HT1080 (cell line): Measurements from ENCODE around the gene AQP12B. TPM values are rescaled to one million over a fixed set of nuclear protein-coding genes. Genes with fewer than 3 reads are reported as not detected.

Experiments used
- DNase-seq: peaks from one replicate; pipeline ENCODE4 v3.0.0-alpha.2; 2015; ENCODE audit warnings: low read depth
- total RNA-seq: library from RNA; depleted of rRNA; stranded (reverse); fragments of >200 nt; shearing (Covaris generic); gene quantifications from 2 replicates; pipeline ENCODE4 v1.2.3, GENCODE V29; 2014

AQP12B gene
- total RNA-seq, 1 experiment from 2014 or later = not detected

DNA sequence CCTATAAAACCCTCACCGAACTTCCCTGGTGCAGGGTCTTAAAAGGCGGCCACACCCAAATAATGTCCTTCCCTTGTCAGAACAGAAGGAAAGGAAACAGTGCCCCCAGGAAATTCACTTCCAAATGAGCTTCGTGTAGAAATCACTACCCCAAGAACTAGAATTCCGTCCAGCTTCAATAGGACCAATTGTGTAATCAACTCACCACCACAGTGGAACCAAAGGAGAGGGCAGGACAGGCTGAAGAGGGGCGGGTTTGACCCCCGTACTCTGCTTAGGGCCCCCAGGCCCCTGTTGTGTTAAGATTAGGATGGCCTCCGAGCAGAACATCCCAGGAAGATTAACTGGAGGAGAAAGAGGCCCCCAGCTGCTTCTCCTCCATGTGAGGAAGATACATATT is 33.4 kb downstream of the AQP12B start:
- DNase-seq = no peak

- DNase-seq = no peak
These were observed 33.9 kb downstream of the AQP12B start for GRCh38 chr2:240648650-240649275.

DNA sequence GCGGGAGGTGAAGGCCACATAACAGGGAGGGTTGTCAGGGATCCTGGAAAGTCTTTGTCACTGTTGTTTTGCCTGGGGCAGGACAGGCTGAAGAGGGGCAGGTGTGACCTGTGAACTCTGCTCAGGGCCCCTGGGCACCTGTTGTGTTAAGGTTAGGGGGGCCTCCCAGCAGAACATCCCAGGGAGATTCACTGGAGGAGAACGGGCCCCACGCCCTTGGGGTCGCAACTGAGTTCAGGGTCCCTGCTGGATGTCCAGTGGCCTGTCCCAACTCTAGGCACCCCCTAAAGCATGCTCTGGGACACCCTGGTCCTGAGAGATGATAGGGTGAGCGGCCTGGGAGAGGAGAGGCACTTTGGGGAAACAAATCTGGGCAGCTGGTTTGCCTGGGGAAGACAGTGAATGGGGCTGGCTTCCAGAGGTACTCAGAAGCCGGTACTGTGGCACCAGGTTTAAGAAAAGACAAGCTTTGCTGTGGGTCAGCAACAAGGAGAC is 34.5 kb downstream of the AQP12B start:
- DNase-seq = no peak

DNA sequence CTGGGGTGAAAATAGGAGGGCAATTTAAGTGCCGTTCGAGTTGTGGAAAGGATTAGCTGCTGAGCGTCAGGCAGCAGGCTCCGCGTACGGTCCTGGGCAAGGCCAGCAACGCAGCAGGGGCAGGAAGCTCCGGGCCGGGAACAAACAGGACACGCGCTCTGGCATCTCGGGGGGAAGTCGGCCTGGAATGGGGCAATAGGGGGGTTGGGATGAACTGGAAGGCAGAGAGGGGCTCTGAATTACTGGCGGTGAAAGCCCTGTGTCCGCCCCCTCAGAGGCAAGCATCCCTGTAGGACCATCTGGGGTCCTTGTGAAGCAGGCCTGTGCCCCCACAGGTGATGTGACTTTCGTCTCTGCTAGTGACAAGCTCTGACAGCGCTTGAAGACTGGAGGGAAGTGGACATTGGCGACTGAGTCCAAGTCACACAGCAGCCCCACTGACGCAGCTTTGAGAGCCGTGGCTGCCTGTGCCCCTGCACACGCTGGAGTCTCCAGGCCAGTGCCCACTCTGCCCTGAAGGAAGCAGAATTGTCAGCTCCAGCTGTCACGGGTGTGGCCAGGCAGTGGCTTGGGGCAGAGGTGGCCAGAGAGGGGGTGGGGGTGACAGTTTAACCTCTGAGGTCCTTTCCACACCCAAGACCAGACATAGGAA is 35.1 kb downstream of the AQP12B start:
- DNase-seq = no peak

DNA sequence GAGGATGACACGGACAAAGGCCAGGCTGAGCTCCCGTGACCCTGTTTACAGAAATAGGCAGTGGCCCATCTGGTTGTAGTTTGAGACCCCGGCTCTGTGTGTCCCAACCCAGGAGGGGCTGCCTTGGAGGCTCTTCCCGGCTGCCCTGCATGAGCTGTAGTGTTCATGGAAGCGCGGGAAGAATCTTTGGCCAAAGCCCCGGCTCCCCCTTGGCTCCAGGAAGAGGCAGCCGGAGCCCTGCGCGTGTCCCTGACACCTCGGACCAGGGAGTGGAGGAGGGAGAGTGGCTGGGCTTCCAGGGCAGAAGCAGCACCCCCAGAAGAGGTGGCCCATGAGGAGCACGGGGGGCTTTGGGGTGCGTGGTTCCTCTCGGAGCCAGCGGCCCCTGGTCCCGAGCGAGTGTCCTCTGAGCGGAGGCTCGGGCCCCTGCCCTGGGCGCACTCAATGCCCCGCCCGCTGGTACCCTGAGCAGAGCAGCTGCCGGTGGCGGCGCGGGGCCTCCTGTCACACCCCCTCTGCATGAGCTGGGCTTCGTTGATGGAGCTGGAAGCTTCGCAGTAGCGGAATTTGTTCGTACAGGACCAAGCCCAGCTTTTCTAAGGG is 35.7 kb downstream of the AQP12B start:
- no peak for DNase-seq

GRCh38 chr2:240646176-240646899 is 36.3 kb downstream of the AQP12B start:
- no peak for DNase-seq

- no peak for DNase-seq
These were observed 36.9 kb downstream of the AQP12B start for GRCh38 chr2:240645801-240646175.

GRCh38 chr2:240645346-240645745 is 37.3 kb downstream of the AQP12B start:
- DNase-seq = no peak

DNA sequence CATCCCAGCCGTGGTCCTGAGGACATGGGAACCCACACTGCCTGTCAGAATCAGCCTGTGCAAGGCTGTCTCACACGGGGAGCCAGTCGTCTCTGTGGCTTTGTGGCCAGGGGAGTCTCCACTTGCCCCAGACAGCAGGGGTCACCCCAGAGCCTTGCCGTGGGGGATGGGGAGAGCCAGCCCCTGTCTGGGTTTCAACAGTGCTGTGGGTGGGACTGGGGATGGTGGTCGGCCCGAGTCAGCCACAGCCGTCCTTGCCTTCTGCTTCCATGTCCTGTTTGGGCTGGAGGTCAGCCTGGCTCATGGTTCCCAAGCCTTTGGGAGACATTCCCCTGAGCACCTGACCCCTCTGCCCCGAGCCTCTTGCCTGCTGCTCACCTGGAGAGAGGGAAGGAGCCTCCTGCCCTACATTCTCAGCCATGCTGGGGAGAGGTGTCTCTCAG is 37.8 kb downstream of the AQP12B start:
- no peak for DNase-seq

DNA sequence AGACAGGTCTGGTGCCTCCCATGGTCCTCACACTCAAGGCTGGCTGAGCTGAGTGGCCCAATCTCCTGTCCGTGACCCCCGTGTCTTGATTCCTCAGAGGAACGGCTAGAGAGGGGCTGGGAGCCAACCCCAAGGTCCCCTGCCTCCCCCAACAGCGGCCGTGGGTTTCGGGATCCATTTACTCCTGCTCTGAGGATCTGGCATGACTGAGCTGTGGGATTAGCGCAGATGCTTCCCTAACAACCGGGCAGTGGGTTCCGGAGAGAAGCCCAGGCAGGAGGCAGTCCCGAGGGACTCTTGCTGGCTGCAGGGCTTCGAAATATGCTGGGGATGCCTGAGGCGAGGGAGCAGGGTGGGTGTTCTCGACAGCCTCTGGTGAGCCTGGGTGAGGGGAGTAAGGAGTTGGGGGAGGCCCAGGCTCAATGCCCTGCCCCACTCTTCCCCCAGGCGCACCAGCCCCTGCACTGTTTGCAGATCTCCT is 38.5 kb downstream of the AQP12B start:
- no peak for DNase-seq

- DNase-seq = no peak
These were observed 38.9 kb downstream of the AQP12B start for GRCh38 chr2:240643811-240644150.

DNA sequence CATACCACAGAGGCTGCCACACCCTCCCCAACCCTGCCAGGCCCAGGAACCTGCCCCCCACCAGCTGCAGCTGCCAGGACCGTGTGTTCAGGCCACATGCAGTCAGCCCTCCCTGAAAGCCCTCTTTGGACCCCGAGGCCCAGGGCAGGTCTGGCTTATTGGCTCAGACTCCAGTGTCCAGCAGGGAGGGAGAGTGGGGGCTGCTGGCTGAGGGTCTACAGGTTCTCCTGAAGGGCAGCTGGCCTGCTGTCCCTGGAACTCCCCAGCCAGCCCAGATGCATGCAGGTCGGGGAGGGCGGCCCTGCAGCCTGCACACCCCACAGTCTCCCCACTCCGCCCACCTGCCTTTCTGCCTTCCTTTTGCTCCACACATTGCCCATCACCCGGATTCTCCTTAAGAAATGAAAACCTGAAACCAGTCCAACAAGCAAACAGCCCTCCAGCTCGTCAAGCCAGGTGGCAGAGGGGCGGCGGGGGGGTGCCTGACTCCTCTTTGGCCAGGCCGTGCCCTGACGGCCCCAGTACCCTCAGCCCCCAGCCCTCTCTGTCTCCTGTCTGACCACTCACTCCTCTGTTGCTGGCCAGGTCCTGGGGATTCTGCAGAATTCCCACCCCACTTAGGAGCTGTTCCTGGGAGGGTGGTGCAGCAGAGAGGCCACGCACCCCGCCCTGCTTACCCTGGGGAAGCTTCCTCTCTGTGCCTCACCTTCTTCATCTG is 39.4 kb downstream of the AQP12B start:
- no peak for DNase-seq

- no peak for DNase-seq
These were observed 39.9 kb downstream of the AQP12B start for GRCh38 chr2:240642806-240643092.

GRCh38 chr2:240642061-240642805 is 40.5 kb downstream of the AQP12B start:
- no peak for DNase-seq

DNA sequence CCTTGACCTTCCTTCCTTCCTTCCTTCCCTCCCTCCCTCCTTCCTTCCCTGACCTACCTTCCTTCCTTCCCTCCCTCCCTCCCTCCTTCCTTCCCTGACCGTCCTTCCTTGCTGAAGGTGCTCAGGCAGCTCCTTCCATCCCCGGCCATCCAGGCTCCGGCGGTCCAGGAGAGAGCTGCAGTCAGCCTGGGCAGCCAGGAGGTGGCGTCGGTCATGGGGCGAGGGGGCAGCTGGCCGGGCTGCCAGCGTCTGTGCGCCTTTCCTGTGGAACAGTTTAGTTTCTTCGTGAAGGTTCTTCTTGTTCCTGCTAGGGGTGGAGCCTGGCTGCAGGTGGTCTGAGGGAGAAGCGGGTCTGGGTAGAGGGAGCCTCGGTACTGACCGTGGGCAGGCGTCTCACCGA is 41.7 kb downstream of the AQP12B start:
- DNase-seq = no peak

GRCh38 chr2:240639566-240639965 is 43.1 kb downstream of the AQP12B start:
- no peak for DNase-seq

DNA sequence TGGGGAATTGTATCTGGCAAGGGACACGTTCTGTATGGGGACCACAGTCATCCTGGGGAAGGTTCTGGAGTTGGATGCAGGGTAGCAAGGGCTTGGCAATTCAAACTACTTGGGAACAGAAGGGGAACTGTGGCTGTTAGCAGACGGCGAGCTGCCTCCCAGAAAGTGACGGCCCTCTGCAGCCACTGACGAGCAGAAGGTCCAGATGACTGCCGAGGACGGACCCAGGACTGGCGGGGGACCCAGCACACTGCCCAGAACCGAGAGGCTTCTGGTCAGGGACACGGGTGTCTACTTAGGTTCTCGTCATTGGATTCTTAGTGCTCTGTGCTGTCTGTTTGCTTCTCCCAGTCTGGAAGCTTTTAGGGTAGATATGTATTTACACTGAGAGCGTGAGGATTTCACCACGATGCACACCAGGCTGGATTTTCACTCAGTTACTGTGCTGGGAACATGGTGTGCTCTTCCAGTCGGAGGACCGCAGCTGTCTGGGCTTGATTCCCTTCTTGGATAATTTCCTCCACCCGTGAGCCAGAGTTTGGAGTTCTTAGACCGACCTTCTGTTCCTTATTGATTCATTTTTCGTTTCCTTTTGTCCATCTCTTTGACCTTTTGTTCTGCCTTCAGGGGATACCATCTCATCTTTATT is 44.0 kb downstream of the AQP12B start:
- no peak for DNase-seq

GRCh38 chr2:240637901-240638345 is 44.8 kb downstream of the AQP12B start:
- DNase-seq = no peak

DNA sequence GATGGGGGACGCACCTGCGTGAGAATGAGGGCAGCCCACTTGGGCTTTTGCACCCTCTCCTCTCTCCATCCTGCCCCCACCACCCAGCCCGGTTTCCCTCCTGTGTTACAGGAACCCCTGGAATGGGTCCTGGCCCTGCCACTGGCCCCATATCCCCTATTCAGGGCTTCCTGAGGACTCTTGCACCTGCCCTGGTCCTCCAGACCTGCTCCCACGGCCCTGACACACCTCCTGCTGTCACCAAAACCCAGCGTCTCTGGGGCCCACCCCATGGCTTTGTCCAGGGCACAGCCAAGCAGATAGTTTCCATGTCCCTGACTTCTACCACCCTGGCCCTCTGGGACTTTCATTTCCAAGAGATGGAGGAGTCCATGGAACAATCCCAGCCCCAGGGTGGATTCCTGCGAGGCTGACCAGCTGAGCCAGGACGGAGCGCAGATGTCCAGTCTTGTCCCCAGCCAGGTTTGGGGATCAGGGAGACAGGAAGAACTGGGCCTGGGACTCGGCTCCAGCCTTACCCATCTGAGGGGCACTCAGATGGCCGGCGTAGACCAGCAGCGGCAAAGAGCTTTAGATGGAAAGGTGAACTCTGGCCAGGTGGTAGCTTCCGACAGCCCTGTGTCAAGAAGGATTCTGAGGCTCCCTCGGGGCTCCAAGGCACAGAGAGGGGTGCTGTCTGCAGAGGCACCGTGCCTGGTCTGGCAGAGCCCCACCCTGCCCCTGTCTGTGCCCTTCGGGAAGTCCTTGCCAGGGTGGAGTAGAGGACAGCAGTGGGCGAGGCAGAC is 45.4 kb downstream of the AQP12B start:
- no peak for DNase-seq
